Progenitor cell of endocrine pancreas (in vitro differentiated cells): ENCODE measurements around the gene CYP3A4. TPM values are rescaled to one million over a fixed set of nuclear protein-coding genes. Genes with fewer than 3 reads are reported as not detected.
"Not testable (repeated sequence)": the region's sequence is repeated elsewhere in the genome, so short reads cannot be mapped to it uniquely, and the experiment has no call there.

ENCODE experiments used
- DNase-seq: peaks from one replicate; pipeline ENCODE4 v3.0.0; 2021; ENCODE audit warnings: low spot score; ENCODE audit not compliant: unreplicated experiment
- H3K27ac Mint-ChIP-seq: 2 replicates; pipeline ENCODE4 v1.8.0; 2021; ENCODE audit warnings: mild to moderate bottlenecking, moderate library complexity, mixed read lengths
- H3K27me3 Mint-ChIP-seq: 2 replicates; pipeline ENCODE4 v1.8.0; 2021; ENCODE audit warnings: mixed read lengths
- H3K36me3 Mint-ChIP-seq: 2 replicates; pipeline ENCODE4 v1.8.0; 2022; ENCODE audit warnings: mixed read lengths; ENCODE audit not compliant: insufficient read depth
- H3K4me1 Mint-ChIP-seq: 2 replicates; pipeline ENCODE4 v1.8.0; 2021; ENCODE audit warnings: low read depth, mixed read lengths
- H3K4me3 Mint-ChIP-seq: 2 replicates; pipeline ENCODE4 v1.8.0; 2021; ENCODE audit warnings: low read depth, mild to moderate bottlenecking, moderate library complexity, mixed read lengths
- H3K9me3 Mint-ChIP-seq: 2 replicates; pipeline ENCODE4 v1.8.0; 2021; ENCODE audit warnings: low read depth, mixed read lengths
- CTCF ChIP-seq: fragments of 200-600 bp; sonication (generic); IDR thresholded peaks from one replicate; pipeline ENCODE4 v1.5.0; 2021; ENCODE audit warnings: antibody characterized with exemption, mild to moderate bottlenecking; ENCODE audit not compliant: unreplicated experiment
- total RNA-seq: library from RNA; stranded (reverse); gene quantifications from 2 replicates; pipeline ENCODE4 v1.2.1, GENCODE V29; 2021

The CYP3A4 gene
- total RNA-seq, 1 donor from 2014 or later: not detected

GRCh38 chr7:99786726-99787335 lies 2.8 kb upstream of the CYP3A4 start:
- Mint-ChIP-seq H3K4me1 (no peaks in the 10 kb centered on the region), H3K36me3 (no peaks in the 10 kb centered on the region), H3K27ac (no peak overlapping the region), H3K9me3 (no peaks in the 10 kb centered on the region), H3K27me3 (peaks cover 15% of the 10 kb centered on the region), H3K4me3 (no peak overlapping the region)
- no peak for DNase-seq
- no peak for TF ChIP-seq CTCF

GRCh38 chr7:99785654-99786053 lies 1.7 kb upstream of the CYP3A4 start:
- not testable (repeated sequence) for H3K27ac Mint-ChIP-seq

GRCh38 chr7:99782012-99782953 lies 1.7 kb downstream of the CYP3A4 start:
- H3K36me3 Mint-ChIP-seq: no peaks in the 10 kb centered on the region
- no peak for TF ChIP-seq CTCF
- DNase-seq: no peak
- H3K27ac Mint-ChIP-seq: no peak overlapping the region
- H3K27me3 Mint-ChIP-seq: peaks cover 8% of the 10 kb centered on the region
- H3K4me3 Mint-ChIP-seq: no peak overlapping the region
- no peaks in the 10 kb centered on the region for H3K4me1 Mint-ChIP-seq
- no peaks in the 10 kb centered on the region for H3K9me3 Mint-ChIP-seq

More at GRCh38 chr7:99785654-99786053, 1.7 kb upstream of the CYP3A4 start:
- not testable (repeated sequence) for H3K36me3 Mint-ChIP-seq, H3K4me3 Mint-ChIP-seq, H3K4me1 Mint-ChIP-seq, H3K9me3 Mint-ChIP-seq, DNase-seq
- peaks cover 17% of the 10 kb centered on the region for H3K27me3 Mint-ChIP-seq

DNA sequence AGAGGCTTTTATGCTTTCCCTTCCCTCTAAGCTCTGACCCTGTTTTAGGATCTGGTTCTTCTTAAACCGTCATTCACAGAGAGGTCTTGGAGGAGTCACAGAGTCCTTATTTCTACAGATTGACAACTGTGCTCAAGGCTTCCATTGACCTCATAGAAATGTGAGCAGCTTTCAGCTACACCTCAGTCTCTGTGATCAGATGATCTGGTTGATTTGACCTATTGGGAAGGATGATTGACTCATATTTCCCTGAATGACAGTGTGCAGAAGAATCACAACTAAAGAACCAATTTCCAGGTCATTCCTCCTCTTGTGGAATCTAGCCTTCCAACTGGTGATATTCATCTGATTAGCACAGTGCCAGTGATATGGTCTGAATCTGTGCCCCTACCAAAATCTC lies 3.4 kb downstream of the CYP3A4 start:
- H3K36me3 Mint-ChIP-seq: no peaks in the 10 kb centered on the region
- no peak overlapping the region for H3K4me3 Mint-ChIP-seq
- H3K4me1 Mint-ChIP-seq: no peaks in the 10 kb centered on the region
- H3K27me3 Mint-ChIP-seq: peaks cover 4% of the 10 kb centered on the region
- no peak for TF ChIP-seq CTCF
- no peak for DNase-seq
- H3K27ac Mint-ChIP-seq: no peak overlapping the region
- no peaks in the 10 kb centered on the region for H3K9me3 Mint-ChIP-seq

- H3K36me3 Mint-ChIP-seq: no peaks in the 10 kb centered on the region
- no peak for TF ChIP-seq CTCF
- no peak overlapping the region for H3K4me3 Mint-ChIP-seq
- no peak for DNase-seq
- H3K4me1 Mint-ChIP-seq: no peaks in the 10 kb centered on the region
- H3K27me3 Mint-ChIP-seq: peaks cover 2% of the 10 kb centered on the region
- H3K27ac Mint-ChIP-seq: no peak overlapping the region
- no peaks in the 10 kb centered on the region for H3K9me3 Mint-ChIP-seq
These were observed 4.0 kb downstream of the CYP3A4 start for GRCh38 chr7:99779949-99780348.
